HCT116 (cell line): ENCODE measurements around the gene ZNF451.

ENCODE experiments used
- CTCF ChIP-seq, 3 experiments: fragments of 200-600 bp in 1 of 3; sonication (generic) in 1 of 3; IDR thresholded peaks in 2 of 3; conservative IDR thresholded peaks in 1 of 3; 2 replicates each; pipeline ENCODE4 v1.5.1; 2012 to 2017; ENCODE audit warnings: low read depth in 2 of 3, low read length in 2 of 3, antibody characterized with exemption in 1 of 3, borderline replicate concordance in 1 of 3, control low read depth in 1 of 3, mild to moderate bottlenecking in 1 of 3, mixed read lengths in 1 of 3, mixed run types in 1 of 3, moderate library complexity in 1 of 3; ENCODE audit not compliant: insufficient read depth in 1 of 3
- TF ChIP-seq, protein P1 (sequence below): IDR thresholded peaks from 2 replicates; pipeline ENCODE4 v1.6.1; 2012

DNA sequence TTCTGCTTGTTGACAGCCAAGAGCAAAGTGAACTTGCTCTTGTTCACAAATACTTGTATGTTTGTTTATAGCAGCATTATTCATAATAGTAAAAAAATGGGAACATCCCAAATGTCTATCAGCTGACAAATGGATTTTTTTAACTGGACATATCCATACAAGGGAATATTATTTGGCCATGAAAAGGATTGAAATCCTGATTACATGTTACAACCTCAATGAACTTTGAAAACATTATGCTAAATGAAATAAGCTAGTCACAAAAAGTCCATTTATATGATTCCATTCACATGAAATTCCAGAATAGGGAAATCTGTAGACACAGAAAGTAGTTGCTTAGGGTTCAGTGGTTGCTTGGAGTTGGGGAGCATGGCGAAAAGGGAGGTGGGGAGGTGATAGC, 53.7 kb downstream of the ZNF451 start:
- TF ChIP-seq, protein P1, sequence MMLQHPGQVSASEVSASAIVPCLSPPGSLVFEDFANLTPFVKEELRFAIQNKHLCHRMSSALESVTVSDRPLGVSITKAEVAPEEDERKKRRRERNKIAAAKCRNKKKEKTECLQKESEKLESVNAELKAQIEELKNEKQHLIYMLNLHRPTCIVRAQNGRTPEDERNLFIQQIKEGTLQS: no peak
- no peak for TF ChIP-seq CTCF (IDR thresholded peaks at IDR 0.05 in 2 of 3, conservative IDR thresholded peaks at IDR 0.05 in 1 of 3; ENCODE audit: borderline replicate concordance in 1 of 3, insufficient read depth in 1 of 3, low read depth in 2 of 3, low read length in 2 of 3)
